GM21360 (cell line): ENCODE data around the gene SKAP2.
A peak's percentile ranks its signal among the peaks of the same experiment; 100 is the strongest.

ENCODE experiments used
- ATAC-seq: cut with Tn5 transposase; IDR thresholded peaks from one replicate; pipeline ENCODE4 v1.9.1; 2021; ENCODE audit warnings: mild to moderate bottlenecking, moderate library complexity; ENCODE audit not compliant: unreplicated experiment

SKAP2 gene

GRCh38 chr7:26668821-26669220 lies 195.6 kb downstream of the SKAP2 start:
- no peak for ATAC-seq

DNA sequence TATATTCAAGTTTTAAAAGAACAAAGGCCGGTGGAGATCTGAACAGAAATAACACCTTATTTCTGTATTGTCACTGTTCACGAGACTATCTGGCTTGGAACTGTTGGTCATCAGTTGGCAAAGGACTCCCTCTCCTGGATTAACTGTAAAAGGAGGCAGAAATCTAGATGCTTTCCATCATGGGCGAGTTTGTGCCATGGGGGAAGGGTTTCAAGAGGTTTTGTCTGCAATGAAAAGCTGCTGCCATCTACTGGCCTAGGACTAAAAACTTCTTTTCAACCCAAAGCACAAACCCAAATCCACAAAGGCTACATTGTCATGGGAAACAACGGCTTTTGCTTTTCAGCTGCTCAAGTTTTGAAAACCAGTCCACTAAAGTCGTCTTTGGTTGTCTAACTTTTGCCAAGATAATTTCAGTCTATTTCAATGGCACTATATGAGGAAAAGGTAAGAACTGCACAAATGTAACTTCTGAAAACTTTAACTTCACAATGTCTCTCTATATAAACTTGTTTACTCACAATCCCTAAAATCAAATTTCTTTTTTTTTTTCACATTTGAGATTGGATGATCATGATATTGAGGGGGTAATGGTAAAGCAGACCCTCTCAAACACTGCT lies 196.8 kb downstream of the SKAP2 start:
- ATAC-seq = peak; percentile 55

GRCh38 chr7:26664735-26665416 lies 199.5 kb downstream of the SKAP2 start:
- ATAC-seq = peak; percentile 61

DNA sequence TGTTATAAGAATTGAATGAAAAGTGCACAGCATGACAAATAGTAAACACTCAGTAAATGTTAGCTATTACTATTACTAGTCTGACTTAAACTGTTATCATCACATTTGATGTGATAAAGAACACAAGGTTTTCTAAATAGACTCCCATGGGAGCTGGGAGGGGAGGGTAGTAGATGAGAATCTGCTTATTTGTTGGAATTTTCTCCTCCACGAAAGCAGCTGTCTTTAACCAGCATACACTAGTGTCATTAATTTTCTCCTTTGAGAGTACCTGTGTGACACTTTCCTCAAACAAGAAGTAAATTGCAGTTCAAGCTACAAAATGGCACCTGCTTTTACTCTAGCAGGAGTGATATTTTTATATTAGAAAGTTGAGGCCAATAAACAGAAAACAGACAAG lies 200.1 kb downstream of the SKAP2 start:
- no peak for ATAC-seq

DNA sequence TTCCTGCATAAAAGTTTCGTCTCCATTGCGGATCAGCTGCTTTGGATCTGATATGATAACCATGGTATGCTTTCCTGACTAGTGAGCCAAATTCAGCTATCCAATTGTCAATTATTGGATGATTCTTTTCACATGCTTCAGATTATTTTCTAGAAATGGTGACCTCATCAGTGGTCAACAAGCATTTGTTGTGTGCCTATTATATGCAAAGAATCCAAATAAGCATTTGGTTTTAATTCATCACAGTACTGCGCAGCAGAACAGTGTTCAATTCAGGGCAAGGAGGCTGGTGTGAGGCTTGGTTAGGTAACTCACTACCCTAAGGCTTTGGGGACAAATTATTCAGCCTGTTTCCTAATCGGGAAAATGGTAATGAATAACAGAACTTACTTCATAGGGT lies 200.5 kb downstream of the SKAP2 start:
- ATAC-seq = no peak

GRCh38 chr7:26662646-26663045 lies 201.7 kb downstream of the SKAP2 start:
- ATAC-seq = no peak

GRCh38 chr7:26659121-26659520 lies 205.3 kb downstream of the SKAP2 start:
- no peak for ATAC-seq

- no peak for ATAC-seq
Observed at GRCh38 chr7:26658389-26659084, 205.9 kb downstream of the SKAP2 start.

- no peak for ATAC-seq
Observed at GRCh38 chr7:26657686-26658388, 206.6 kb downstream of the SKAP2 start.

GRCh38 chr7:26657206-26657641 lies 207.2 kb downstream of the SKAP2 start:
- ATAC-seq = no peak

DNA sequence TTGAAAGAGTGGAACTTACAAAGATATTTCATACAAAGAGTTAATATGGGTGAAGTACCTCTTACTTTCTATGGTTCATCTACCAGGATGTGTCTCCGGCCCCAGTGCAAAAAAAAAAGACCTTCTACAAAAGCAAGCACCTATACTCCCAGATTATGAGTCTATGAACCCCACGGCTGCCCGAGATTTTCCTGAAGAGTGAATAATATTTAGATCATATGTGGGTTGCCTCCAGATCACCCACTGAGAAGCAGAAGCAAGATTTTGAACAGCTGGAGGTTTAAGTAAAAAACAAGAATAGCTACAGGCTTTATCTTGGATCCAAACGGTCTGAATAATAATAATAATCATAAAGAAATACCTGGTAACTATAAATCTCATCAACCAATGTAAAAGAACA lies 207.7 kb downstream of the SKAP2 start:
- ATAC-seq = no peak

- no peak for ATAC-seq
Observed at GRCh38 chr7:26655781-26656180, 208.6 kb downstream of the SKAP2 start.

DNA sequence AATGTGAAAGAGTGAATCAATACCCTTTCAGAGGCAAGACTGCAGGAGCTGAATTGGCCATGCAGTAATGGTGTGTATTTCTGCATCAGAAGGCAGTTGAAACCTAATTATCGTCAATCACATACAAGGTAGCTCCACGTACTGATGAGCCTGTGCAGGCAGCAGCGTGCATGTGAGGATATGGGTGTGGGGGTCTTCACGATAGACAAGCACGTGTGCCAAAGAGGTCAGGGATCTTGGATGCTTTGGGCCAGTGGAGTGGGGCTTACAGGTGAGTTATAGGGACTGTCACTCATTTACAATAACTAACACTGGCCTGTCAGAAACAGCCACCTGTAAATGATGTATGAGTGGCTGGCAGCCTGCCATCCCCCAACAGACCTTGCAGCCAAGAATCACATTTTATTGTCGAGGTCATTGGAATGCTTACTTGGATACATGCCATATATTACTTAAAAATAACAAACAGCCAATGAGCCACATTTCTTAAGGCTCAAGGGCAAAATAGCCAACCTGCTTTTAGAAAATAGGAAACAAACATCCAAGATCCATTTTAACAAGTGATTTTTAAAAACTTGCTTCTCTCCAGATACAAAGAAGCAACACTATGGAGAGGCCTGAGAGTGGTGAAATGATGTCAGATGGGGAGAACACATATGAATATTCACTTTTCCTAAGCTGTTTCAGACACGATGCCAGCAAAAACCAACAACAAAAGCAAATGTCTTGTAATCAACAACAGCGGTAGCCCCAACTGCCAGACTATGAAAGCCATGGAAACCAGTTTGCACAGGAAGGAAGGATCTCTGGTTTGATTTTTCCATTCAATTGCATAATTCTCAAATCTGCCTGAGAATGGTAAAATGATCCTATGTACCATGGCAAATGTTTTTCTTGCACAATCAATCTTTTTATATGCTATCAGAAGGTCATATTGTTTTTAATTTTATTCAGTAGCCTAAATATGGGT lies 210.7 kb downstream of the SKAP2 start:
- ATAC-seq = no peak

DNA sequence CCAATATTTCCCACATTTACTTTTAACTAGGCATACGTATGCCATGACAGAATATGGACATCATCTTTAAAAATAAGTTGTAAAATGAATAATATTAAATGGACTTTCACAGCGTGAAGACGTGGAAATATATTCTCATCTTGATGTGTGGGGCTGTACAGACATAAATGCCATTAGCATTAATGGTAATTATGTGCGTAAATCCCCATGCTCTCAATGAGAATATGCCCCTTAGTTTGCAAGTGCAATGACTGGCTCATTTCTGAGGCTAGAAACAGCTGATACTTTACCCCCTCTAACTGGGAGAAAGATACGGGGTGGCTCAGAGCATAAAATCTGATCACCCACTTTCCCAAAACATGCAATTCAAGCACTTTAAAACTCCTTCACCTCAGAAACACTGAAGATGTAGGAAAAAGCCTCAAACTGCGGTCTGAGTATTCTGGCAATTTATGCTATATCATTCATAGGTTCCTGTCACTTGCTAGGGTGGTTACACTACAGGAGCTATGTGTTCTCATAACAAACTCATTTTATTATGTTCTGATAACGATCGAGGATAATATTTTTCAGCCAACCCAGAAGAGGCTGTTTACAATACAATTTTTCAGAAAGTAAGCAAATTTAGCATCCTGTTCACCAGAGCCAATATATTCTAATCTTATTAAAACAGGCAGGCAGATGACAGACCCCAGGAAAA lies 211.8 kb downstream of the SKAP2 start:
- no peak for ATAC-seq

- no peak for ATAC-seq
Observed at GRCh38 chr7:26650103-26650502, 214.3 kb downstream of the SKAP2 start.

DNA sequence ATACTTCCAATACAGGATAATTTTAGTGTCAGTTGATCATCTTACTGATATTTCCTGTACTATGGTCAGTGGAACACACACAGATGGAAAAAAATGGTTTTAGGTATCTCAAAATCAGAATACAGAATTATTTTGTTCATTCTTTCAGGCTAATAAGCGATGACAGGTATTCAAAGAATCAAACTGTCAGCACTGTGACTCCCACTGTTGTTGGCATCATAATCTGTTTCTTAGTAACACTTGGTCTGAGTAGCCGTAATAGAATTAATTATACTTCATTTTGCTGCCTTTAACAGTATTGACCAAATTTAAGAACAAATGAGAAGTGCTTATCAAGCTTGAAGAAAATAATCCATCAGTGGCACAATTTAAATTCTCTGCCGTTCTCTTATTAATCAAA lies 215.0 kb downstream of the SKAP2 start:
- ATAC-seq = no peak

- ATAC-seq = no peak
Observed at GRCh38 chr7:26648554-26648953, 215.8 kb downstream of the SKAP2 start.

- ATAC-seq = no peak
Observed at GRCh38 chr7:26646336-26647048, 217.9 kb downstream of the SKAP2 start.

DNA sequence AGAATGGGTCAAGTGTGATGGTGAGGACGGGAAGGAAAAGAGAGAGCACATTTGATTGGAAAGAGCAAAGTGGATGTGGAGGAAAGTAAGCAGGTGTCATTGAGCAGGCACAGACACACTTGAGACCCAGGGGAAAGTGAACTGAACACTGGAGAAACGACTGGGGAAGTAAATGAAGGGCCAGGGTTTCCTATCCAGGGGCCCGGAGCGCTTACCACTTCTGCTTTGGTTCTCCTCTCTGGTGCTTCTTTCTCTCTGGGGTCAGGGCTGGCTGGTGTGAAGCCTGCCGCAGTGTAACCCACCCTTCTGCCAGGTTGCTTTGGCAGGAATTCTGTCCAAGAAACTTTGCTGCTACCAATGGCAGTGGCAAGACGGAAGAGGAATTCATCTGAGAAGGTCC lies 219.3 kb downstream of the SKAP2 start:
- ATAC-seq = no peak
